GM18909 (cell line): ENCODE results near the gene USF2.

ENCODE experiments used
- ATAC-seq: cut with Tn5 transposase; IDR thresholded peaks from one replicate; pipeline ENCODE4 v1.9.1; 2021; ENCODE audit warnings: mild to moderate bottlenecking; ENCODE audit not compliant: unreplicated experiment, poor library complexity

USF2 gene

DNA sequence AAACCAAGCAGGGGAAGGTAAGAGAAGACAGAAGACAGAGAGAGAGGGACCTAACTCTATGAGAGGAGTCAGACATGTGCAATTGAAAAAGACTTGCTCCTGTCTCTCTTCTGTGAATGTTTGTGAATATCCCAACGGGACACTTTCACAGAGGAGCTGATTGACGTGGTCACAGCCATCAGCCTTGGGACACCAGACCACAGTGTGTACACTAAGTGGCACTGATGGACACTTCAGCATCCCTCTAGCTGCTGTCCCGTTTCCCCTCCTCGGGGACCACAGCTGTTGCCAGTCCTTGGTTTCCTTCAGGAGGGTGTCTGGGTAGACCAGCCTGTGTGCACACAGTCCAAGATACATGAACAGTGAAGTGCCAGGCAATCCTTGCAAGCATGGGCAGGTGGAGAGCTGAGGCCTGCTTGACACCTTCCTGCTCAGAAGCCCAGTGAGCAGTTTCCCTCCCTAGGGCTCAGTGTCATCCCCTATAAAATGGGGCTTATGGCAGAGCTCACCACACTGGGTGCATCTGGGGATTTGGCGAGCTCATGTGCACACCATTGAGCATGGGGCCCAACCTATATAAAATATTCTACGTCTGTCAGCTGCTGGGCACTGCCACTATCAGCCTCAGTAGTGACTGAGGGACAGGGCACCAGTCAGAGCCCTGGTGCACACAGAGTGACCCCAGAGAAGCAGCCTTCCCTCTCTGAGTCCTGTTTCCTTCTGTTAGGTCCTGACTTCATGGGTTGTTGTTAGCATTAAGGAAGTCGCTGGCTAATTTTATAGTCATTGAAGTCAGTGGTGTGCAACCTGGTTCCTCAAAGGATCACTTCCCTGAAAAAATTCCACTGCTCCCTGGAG, 4.3 kb upstream of the USF2 start:
- no peak for ATAC-seq

DNA sequence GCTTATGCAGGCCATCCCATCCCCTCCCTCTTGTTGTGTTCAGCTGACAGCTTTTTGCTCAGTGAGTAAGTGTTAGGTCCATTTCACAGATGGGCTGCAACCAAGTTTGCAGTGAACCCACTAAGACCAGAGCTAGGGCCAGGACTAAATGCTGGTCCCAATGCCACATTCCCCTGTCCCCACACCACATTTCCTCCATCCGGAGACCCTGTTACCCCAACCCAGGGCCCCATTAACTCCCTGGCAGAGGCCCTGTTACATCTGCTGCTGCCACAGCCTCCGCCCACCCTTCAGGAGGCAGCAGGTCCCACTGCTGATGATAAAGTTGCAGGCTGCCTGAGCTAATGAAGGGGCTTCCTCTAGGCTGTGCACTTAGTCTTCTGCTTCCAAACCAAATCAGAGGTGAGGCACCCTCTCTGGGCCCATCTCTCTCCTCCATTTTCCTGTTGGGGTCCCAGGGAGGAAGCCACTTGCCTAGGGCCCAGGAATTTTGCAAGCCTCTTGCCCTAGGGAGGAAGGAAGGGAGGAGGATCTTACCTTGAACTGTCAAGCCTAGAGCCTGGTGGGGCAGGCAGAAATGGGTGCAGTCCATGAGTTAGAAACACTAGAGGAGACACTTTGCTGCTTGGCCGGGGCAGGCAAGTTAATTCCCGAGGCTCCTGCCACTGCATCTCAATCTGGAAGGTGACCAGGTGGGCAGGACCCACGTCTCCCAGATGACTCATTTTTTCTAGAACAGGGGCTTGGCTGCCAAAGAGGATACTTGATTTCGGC, 3.4 kb upstream of the USF2 start:
- ATAC-seq, result no peak

DNA sequence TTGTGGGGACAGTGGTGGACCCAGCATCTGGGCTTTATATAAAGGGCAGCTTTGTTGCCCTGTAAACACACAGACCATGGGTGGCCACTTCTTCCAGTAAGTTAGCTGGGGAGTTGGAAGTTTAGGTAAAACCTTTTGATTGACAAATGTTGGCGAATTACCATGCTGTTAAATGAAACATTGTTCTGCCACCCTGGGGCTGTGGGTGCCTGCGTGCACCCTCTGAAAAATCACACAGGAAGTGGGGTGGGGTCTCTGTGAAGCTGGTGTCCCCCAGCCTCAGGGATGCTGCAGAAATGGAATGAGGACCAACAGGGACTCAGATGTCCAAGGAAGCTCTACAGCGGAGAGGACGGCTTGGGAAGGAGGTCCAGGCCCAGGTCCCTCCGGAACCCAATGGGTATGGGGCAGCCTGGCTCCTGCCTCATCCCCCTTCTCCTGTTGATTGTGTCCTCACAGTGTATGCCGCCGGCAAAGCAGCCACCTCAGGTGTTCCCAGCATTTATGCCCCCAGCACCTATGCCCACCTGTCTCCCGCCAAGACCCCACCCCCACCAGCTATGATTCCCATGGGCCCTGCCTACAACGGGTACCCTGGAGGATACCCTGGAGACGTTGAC, 2.8 kb upstream of the USF2 start:
- ATAC-seq, result no peak

DNA sequence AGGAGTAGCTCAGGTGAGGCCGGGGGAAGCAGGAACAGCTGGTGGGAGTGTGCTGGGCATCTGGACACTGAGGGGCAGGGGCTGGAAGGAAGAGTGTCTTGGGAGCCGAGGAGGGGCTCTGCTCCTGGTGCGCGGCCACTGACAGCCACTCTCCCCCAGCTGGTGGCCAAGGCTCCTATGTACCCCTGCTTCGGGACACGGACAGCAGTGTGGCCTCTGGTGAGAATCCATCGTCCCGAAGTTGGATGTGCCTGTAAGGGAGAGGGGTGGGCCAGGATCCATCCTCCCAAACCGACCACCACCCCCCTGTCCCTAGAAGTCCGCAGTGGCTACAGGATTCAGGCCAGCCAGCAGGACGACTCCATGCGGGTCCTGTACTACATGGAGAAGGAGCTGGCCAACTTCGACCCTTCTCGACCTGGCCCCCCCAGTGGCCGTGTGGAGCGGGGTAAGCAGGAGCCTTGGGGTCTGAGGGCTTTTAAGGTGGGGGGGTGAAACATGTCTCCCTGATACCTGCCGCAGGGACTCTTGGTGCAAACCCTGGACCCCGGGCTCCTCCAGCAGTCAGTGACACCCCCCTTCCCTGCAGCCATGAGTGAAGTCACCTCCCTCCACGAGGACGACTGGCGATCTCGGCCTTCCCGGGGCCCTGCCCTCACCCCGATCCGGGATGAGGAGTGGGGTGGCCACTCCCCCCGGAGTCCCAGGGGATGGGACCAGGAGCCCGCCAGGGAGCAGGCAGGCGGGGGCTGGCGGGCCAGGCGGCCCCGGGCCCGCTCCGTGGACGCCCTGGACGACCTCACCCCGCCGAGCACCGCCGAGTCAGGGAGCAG, 2.0 kb upstream of the USF2 start:
- no peak for ATAC-seq

DNA sequence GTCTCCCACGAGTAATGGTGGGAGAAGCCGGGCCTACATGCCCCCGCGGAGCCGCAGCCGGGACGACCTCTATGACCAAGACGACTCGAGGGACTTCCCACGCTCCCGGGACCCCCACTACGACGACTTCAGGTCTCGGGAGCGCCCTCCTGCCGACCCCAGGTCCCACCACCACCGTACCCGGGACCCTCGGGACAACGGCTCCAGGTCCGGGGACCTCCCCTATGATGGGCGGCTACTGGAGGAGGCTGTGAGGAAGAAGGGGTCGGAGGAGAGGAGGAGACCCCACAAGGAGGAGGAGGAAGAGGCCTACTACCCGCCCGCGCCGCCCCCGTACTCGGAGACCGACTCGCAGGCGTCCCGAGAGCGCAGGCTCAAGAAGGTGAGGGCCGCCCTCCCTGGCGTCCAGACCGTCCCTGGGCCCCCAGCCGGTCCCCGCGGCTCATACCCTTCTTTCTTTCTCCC, 1.4 kb upstream of the USF2 start:
- no peak for ATAC-seq

DNA sequence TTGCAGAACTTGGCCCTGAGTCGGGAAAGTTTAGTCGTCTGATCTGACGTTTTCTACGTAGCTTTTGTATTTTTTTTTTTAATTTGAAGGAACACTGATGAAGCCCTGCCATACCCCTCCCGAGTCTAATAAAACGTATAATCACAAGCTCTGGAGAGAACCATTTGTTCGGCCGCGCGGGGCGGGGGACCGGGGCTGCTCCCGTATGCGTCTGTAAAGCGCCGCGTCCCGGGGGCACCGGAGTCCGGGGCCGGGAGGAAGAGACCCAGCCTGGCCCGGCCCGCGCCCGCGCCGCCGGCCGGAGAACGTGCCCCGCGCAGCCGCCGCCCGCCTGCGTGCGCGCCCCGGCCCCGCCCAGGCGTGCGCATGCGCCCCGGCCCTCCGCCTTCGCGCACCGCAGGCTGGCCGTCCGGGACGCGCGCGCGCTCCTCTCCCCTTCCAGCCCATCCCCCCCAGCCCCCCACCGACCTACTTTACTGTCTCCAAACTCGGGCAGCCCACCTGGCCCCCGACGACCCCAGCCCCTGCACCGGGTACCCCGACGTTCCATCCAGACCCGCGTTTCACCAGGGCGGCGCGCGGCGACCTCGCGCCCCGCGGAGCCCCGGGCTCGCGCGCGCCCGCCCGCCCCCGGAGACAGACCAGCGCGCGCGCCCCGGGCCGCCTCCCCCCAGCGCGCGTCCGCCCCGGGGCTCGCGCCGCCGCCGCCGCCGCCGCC, 785 bp upstream of the USF2 start:
- ATAC-seq, result peak; percentile 46

DNA sequence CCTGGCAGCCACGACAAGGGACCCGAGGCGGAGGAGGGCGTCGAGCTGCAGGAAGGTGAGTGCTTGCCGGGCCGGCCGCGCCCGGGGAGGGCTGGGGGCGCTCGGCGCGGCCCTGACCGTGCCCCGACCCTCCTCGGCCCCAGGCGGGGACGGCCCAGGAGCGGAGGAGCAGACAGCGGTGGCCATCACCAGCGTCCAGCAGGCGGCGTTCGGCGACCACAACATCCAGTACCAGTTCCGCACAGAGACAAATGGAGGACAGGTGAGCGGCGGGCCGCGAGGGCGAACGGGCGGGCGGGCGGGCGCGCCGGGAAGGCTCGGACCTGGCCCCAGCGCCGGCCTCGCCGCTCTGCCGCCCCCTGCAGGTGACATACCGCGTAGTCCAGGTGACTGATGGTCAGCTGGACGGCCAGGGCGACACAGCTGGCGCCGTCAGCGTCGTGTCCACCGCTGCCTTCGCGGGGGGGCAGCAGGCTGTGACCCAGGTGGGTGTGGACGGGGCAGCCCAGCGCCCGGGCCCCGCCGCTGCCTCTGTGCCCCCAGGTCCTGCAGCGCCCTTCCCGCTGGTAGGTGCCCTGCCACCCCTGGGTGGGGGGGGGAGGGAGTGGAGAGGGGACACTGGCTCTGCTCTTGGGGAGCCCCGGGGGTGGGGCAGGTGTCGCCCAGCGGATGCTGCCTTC, 816 bp downstream of the USF2 start:
- peak; percentile 58 for ATAC-seq

DNA sequence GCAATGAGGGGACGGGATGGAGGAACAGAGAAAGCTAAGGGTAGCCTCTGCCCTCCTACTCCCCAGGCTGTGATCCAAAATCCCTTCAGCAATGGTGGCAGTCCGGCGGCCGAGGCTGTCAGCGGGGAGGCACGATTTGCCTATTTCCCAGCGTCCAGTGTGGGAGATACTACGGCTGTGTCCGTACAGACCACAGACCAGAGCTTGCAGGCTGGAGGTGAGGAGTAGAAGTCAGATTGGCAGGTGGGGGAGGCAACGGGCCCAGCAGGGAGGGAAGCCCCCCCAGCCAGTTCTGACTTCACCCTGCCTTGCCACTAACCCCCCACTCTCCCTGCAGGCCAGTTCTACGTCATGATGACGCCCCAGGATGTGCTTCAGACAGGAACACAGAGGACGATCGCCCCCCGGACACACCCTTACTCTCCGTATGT, 1.6 kb downstream of the USF2 start:
- no peak for ATAC-seq

DNA sequence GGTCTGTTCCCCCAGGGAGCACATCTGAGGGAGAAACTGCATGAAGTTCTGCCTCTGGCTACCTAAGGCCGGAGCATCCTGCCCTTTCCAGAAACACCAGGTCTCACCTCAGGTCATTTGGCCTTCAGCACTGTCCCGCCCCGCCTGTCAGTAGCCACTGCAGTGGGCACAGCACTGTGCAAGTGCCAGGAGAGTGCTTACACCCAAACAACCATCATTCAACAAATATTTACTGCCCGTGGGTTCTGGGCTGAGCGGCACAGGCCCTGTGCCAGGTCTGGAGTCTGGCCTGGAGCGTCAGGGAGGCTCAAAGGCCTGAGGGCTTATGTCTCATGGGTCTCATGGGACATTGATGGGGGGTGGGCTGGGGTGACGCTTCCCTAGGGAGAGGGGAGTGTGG, 2.8 kb downstream of the USF2 start:
- ATAC-seq, result no peak

DNA sequence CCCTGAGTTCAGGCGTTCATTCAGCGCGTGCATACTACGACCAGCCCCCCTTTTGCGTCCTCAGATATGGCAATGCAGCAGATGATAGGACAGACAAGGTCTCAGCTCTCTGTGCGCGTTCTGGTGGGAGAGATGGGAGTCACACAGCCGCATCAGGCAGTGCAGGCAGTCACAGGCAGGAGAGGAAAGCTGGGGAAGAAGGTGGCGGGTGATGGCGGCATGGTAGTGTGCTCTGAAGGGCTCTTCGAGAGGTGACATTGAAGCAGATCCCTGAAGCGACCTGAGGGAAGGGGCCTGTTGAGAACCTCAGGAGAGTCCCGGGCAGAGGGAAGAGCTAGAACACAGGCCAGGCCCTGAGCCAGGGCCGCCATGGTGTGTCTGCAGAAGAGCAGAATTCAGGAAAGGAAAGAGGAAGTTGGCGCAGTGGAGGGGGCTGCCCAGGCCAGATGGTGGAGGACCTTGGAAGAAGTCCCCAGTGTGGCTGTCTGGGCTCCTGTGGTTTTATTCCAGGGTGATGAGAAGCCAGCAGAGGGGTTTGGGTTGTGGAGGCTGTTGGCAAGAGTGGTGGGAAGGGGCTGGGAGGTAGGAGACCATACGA, 3.5 kb downstream of the USF2 start:
- ATAC-seq, result no peak

DNA sequence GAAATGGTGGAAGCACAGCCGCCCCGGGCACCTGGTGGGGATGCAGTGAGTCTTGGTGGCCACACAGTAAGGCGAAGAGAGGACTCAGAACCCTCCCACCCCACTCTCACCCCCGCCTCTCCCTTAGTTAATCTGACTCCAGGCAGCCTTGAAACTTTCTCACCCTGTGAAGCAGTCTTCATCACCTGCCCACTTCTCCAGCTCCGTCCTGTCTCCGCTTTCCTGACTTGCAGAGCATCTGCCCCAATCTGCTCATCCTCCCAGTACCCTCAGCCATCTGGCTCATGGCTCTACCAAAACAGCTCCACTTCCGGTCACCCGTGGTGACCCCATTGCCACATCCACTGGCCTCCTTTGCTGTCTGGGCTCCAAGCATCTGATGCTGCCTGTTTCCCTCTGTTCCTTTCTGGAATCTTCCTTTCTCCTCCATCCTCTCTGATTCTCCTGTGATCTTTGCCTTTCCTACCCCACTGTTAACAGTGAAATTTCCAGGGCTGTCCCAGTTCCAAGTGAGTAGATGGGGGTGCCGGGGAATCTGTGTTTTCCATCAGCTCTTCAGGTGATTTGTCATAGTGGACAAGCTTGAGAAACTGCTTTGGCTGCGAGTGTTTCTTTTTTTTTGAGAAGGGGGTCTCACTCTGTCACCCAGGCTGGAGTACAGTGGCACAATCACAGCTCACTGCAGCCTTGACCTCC, 4.3 kb downstream of the USF2 start:
- no peak for ATAC-seq

DNA sequence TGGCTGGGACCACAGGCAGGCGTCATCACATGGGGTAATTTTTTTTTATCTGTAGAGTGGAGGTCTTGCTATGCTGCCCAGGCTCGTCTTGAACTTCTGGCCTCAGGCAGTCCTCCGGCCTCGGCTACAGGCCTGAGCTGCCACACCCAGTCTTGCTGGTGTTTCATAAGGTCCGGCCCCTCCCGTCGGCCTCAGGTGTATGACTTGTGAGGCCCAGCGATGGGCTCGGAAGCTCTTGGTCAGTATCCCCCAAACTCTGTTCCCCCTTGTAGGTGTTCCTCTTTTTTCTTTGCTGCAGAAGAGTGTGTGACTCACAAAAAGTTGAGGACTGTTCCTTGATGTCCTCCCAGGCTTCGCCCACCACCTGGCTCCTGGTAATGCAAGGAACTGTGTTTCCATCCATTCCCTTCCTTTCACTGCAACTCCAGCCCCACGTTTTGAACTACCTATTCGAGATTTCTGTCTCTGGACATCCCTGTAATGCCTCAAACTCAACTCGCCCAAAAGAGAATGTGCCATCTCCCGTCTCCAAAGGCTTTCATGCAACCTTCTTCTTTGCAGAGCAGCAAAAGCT, 5.0 kb downstream of the USF2 start:
- no peak for ATAC-seq

DNA sequence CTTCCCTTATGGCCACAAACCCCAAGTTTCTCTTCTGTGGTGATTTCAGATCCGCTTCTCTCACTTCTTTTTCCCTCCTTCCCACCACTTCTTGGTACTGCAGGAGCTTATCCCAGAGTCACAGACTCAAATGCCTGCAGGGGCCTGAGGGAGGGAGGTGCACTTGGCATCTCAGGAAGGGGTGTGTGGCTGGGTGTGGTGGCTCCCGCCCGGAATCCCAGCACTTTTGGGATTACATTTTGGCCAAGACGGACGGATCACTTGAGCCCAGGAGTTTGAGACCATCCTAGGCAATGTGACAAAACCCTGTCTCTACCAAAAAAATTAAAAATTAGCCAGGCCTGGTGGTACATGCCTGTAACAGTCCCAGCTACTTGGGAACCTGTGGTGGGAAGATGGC, 5.6 kb downstream of the USF2 start:
- no peak for ATAC-seq

DNA sequence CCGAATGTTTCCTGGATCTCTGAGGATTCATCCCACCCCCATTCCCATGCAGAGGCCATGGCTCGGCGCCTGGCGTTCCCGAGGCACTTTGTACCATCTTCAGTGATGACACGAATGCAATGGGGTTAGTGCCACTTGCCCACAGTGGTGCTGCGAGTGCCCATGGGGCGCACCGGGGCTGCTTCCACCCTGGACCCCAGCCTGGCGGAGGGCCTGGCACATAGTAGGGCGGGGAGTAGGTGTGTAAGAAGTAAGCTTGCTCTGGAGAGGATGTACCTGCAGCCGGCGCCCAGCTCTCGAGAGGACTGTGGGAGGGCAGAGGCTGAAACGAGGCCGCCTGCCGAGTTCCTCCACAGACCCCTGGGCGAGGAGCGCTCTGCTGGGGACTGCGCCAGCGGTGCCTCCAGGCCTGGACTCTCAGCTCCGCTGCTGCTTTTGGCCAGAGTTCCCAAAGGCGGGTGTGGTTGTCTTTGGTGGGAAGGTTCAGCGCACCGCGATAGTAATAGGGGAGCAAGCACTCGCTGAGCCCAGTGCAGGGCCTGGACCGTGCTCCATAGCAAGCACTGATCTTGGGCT, 8.0 kb downstream of the USF2 start:
- no peak for ATAC-seq

DNA sequence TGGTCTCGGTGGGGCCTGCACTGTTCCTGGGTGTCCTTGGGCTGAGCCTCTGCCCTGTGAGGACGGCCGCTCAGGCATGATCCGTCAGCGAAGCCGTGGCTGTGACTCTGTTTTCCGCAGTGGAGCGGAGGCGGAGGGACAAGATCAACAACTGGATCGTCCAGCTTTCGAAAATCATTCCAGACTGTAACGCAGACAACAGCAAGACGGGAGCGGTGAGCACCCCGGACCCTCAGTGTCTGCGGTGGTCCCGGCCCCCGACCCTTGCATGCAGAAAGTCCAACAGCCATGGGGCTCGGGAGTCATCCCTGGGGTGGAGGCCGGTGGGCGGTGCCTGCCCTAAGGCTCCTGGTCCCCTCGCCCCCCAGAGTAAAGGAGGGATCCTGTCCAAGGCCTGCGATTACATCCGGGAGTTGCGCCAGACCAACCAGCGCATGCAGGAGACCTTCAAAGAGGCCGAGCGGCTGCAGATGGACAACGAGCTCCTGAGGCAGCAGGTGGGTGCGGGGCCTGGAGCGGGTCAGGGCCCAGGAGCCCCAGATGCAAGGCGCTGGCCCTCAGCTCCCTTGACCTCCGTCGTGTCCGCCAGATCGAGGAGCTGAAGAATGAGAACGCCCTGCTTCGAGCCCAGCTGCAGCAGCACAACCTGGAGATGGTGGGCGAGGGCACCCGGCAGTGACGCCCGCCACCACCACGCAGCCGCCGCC, 10.0 kb downstream of the USF2 start:
- no peak for ATAC-seq

DNA sequence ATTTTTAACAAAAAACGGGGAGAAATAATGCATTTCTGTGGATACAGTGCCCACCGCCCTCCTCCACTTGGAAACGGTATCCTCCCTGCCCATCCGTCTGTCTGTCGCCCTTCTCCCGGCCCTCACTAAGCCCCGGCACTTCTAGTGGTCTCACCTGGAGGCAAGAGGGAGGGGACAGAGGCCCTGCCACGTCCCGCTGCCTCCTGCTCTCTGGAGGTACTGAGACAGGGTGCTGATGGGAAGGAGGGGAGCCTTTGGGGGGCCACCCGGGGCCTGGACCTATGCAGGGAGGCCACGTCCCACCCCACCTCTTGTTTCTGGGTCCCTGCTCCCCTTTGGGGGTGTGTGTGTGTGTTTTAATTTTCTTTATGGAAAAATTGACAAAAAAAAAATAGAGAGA, 10.6 kb downstream of the USF2 start:
- no peak for ATAC-seq
